ENCODE data around the gene C3orf20.

The C3orf20 gene

DNA sequence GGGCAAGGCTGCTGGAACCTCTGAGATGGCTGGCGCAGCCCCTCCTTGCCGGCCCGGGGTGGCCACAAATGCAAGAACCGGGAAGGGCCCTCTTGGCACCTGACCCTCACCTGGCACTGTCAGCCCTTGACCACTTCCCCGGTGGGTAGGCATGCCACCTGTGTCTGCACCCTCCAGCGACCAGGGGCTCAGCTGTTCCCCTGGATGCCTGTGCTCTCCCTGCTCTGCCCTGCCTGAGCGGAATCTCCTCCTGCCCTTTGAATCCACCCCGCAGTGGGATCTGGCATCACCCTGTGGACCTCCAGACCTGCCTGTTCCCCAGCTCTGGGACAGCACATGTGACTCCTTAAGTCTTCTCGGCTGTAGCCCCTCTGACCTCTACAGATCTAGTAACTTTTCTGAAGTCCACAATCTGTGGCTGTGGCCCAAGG, 117.8 kb downstream of the C3orf20 start:
- Histone ChIP-seq H3K36me3 (ENCODE audit: insufficient read depth, low read length) (no peaks in the 10 kb centered on the region), H3K9me3 (ENCODE audit: low read depth, low read length) (no peaks in the 10 kb centered on the region), H3K4me3 (no peak overlapping the region), H3K9ac (ENCODE audit: insufficient read length) (no peak overlapping the region), H3K27ac (no peak overlapping the region)
- TF ChIP-seq FOXP2 (optimal IDR thresholded peaks at IDR 0.05; ENCODE audit: control extremely low read depth, extremely low read length, insufficient read depth): no peak
- TF ChIP-seq POLR2AphosphoS5 (IDR thresholded peaks at IDR 0.05; ENCODE audit: borderline replicate concordance, low read depth, low read length): no peak
- no peak for TF ChIP-seq EZH2 (IDR thresholded peaks at IDR 0.05)
- DNase-seq (ENCODE audit: low read depth, low spot score): no peak

GRCh38 chr3:14793126-14793857, 118.4 kb downstream of the C3orf20 start:
- TF ChIP-seq FOXP2 (optimal IDR thresholded peaks at IDR 0.05; ENCODE audit: control extremely low read depth, extremely low read length, insufficient read depth) (no peak), EZH2 (IDR thresholded peaks at IDR 0.05) (no peak), POLR2AphosphoS5 (IDR thresholded peaks at IDR 0.05; ENCODE audit: borderline replicate concordance, low read depth, low read length) (no peak)
- DNase-seq (ENCODE audit: low read depth, low spot score): no peak
- no peak overlapping the region for H3K4me3 ChIP-seq
- H3K9me3 ChIP-seq (ENCODE audit: low read depth, low read length): no peaks in the 10 kb centered on the region
- no peak overlapping the region for H3K27ac ChIP-seq
- no peaks in the 10 kb centered on the region for H3K36me3 ChIP-seq (ENCODE audit: insufficient read depth, low read length)
- no peak overlapping the region for H3K9ac ChIP-seq (ENCODE audit: insufficient read length)

- DNase-seq (ENCODE audit: low read depth, low spot score): no peak
- no peaks in the 10 kb centered on the region for H3K9me3 ChIP-seq (ENCODE audit: low read depth, low read length)
- H3K36me3 ChIP-seq (ENCODE audit: insufficient read depth, low read length): no peaks in the 10 kb centered on the region
- no peak overlapping the region for H3K27ac ChIP-seq
- H3K4me3 ChIP-seq: no peak overlapping the region
- H3K9ac ChIP-seq (ENCODE audit: insufficient read length): no peak overlapping the region
- no peak for TF ChIP-seq FOXP2 (optimal IDR thresholded peaks at IDR 0.05; ENCODE audit: control extremely low read depth, extremely low read length, insufficient read depth)
- no peak for TF ChIP-seq EZH2 (IDR thresholded peaks at IDR 0.05)
- TF ChIP-seq POLR2AphosphoS5 (IDR thresholded peaks at IDR 0.05; ENCODE audit: borderline replicate concordance, low read depth, low read length): no peak
Observed at GRCh38 chr3:14793858-14794234, 118.9 kb downstream of the C3orf20 start.

DNA sequence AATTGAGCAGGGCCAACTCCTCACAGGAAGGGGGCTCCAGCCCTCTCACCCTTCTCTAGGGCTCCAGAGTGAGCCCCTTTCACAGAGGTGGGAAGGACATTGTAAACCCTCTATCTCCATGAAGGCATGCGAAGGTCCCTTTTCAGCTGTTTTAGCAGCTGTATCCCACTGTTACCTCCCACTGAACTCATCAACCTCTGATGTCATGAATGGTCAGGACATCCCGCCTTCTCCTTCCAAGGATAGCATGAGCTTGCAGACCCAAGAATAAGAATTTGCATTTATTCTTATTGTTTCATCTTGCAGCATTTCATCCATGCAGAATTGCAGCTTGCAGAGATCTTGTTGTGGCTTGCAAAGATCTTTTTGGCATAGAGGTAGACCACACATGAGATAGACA, 119.5 kb downstream of the C3orf20 start:
- TF ChIP-seq POLR2AphosphoS5 (IDR thresholded peaks at IDR 0.05; ENCODE audit: borderline replicate concordance, low read depth, low read length) (no peak), FOXP2 (optimal IDR thresholded peaks at IDR 0.05; ENCODE audit: control extremely low read depth, extremely low read length, insufficient read depth) (no peak)
- no peak overlapping the region for H3K27ac ChIP-seq
- no peaks in the 10 kb centered on the region for H3K9me3 ChIP-seq (ENCODE audit: low read depth, low read length)
- H3K4me3 ChIP-seq: no peak overlapping the region
- no peaks in the 10 kb centered on the region for H3K36me3 ChIP-seq (ENCODE audit: insufficient read depth, low read length)
- no peak for DNase-seq (ENCODE audit: low read depth, low spot score)
- H3K9ac ChIP-seq (ENCODE audit: insufficient read length): no peak overlapping the region

DNA sequence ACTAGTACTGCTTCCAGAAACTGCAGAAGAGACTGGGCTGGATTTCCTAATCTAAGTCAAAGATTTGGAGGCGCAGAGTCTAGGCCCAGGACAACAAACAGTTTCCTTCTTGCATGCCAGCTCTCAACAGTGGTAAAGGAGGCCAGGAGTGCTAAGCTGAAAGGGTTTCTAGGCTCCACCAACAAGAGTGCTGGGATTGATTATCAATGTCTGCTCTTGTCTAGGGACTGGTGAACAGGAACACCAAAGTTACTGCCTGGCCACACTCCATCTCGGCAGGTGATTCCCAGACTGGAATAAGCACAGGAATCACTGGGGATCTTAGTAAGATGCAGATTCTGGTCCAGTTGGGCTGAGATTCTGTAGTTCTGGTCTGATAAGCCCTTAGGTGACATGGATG, 121.1 kb downstream of the C3orf20 start:
- no peaks in the 10 kb centered on the region for H3K36me3 ChIP-seq (ENCODE audit: insufficient read depth, low read length)
- no peak overlapping the region for H3K27ac ChIP-seq
- H3K9me3 ChIP-seq (ENCODE audit: low read depth, low read length): no peaks in the 10 kb centered on the region
- H3K9ac ChIP-seq (ENCODE audit: insufficient read length): no peak overlapping the region
- no peak for DNase-seq (ENCODE audit: low read depth, low spot score)
- no peak for TF ChIP-seq FOXP2 (optimal IDR thresholded peaks at IDR 0.05; ENCODE audit: control extremely low read depth, extremely low read length, insufficient read depth)
- no peak for TF ChIP-seq POLR2AphosphoS5 (IDR thresholded peaks at IDR 0.05; ENCODE audit: borderline replicate concordance, low read depth, low read length)
- no peak for TF ChIP-seq EZH2 (IDR thresholded peaks at IDR 0.05)
- H3K4me3 ChIP-seq: no peak overlapping the region

DNA sequence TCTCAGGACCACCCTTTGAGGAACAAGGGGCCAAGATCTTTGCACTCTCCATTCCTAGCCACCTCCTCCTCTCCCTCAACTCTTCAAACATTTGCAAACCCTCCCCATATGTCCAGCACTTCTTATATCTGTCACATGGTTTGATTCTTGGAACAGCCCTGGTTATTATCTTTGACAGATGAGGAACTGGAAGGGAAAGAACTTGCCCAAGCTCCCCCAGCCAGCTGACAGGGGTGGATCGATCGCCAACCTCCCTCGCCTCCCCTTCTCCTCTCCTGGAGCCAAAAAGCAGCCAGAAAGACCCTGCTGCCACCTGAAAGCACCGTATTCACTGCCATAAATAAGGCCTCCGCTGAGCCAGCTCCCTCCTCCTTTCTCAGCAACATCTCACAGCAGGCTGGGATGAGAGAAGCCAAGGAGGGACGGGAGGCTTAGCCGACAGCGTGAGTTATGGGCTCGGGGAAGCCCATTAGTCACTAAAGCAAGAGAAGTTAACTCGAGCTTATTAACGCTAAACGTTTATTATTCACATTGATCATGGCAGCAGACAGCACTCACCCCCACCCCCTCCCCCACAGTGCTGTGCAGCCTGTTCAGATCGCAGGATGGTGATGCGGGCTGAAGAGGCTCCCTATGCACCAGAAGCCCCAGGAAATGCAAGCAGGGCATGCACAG, 121.6 kb downstream of the C3orf20 start:
- Histone ChIP-seq H3K36me3 (ENCODE audit: insufficient read depth, low read length) (no peaks in the 10 kb centered on the region), H3K9ac (ENCODE audit: insufficient read length) (no peak overlapping the region), H3K27ac (no peak overlapping the region), H3K9me3 (ENCODE audit: low read depth, low read length) (no peaks in the 10 kb centered on the region), H3K4me3 (no peak overlapping the region)
- TF ChIP-seq FOXP2 (optimal IDR thresholded peaks at IDR 0.05; ENCODE audit: control extremely low read depth, extremely low read length, insufficient read depth) (no peak), POLR2AphosphoS5 (IDR thresholded peaks at IDR 0.05; ENCODE audit: borderline replicate concordance, low read depth, low read length) (no peak), EZH2 (IDR thresholded peaks at IDR 0.05) (no peak)
- DNase-seq (ENCODE audit: low read depth, low spot score): no peak

GRCh38 chr3:14797731-14798130, 122.8 kb downstream of the C3orf20 start:
- no peak for DNase-seq (ENCODE audit: low read depth, low spot score)
- no peak overlapping the region for H3K4me3 ChIP-seq
- TF ChIP-seq FOXP2 (optimal IDR thresholded peaks at IDR 0.05; ENCODE audit: control extremely low read depth, extremely low read length, insufficient read depth) (no peak), EZH2 (IDR thresholded peaks at IDR 0.05) (no peak), POLR2AphosphoS5 (IDR thresholded peaks at IDR 0.05; ENCODE audit: borderline replicate concordance, low read depth, low read length) (no peak)

DNA sequence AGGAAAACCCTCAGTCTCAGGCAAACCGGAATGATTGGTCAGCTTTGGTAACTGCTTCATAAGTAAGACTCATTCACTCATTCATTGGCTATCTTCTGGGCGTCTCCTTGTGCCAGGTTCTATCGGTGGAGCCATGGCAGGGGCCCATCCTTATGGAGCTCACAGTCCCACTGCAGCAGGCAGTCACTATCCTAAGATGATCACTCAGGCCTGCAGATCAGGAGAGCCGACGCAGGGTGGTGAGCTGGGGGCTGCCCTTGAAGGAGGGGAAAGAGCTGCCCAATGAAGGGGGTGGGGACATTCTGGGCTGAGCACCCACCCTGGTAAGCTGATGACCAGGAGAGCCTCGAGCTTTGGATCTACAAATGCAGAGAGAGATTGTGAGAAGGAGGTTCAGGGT, 123.3 kb downstream of the C3orf20 start:
- H3K9me3 ChIP-seq (ENCODE audit: low read depth, low read length): no peaks in the 10 kb centered on the region
- no peak for DNase-seq (ENCODE audit: low read depth, low spot score)
- no peak overlapping the region for H3K9ac ChIP-seq (ENCODE audit: insufficient read length)
- TF ChIP-seq POLR2AphosphoS5 (IDR thresholded peaks at IDR 0.05; ENCODE audit: borderline replicate concordance, low read depth, low read length) (no peak), EZH2 (IDR thresholded peaks at IDR 0.05) (no peak), FOXP2 (optimal IDR thresholded peaks at IDR 0.05; ENCODE audit: control extremely low read depth, extremely low read length, insufficient read depth) (no peak)
- H3K36me3 ChIP-seq (ENCODE audit: insufficient read depth, low read length): no peaks in the 10 kb centered on the region
- H3K27ac ChIP-seq: no peak overlapping the region
- no peak overlapping the region for H3K4me3 ChIP-seq

More at GRCh38 chr3:14797731-14798130, 122.8 kb downstream of the C3orf20 start:
- Histone ChIP-seq H3K36me3 (ENCODE audit: insufficient read depth, low read length) (no peaks in the 10 kb centered on the region), H3K9me3 (ENCODE audit: low read depth, low read length) (no peaks in the 10 kb centered on the region), H3K27ac (no peak overlapping the region), H3K9ac (ENCODE audit: insufficient read length) (no peak overlapping the region)

Measured in SK-N-MC (cell line).